K562 (cell line): ENCODE measurements around the gene MAP1LC3B. TPM values are rescaled to one million over a fixed set of nuclear protein-coding genes. Genes with fewer than 3 reads are reported as not detected.

Source experiments
- ATAC-seq: fragments of 200-7000 bp; cut with Tn5 transposase; 3 replicates; pipeline ENCODE4 v1.9.1; 2020; ENCODE audit warnings: moderate library complexity
- BruUV-seq: library from RNA; stranded (reverse); fragments of 400-500 nt; replicated peaks from 2 replicates; lab custom pipeline; 2021; lab: Mats Ljungman, UMichigan
- CTCF ChIA-PET: fragments of 300-600 bp; formaldehyde crosslinking; extraction: SDS; loops from one replicate; lab custom pipeline; 2021; ENCODE audit warnings: low intra/inter-chr PET ratio; lab: Yijun Ruan, JAX
- POLR2A ChIA-PET: fragments of 300-600, 350-650 bp; sonication (Branson Sonifier 250); formaldehyde crosslinking; extraction: SDS; loops from one replicate; lab custom pipeline; 2021; ENCODE audit warnings: antibody characterized with exemption, inconsistent platforms; lab: Yijun Ruan, JAX
- DNase-seq, 4 experiments: peaks; one replicate each; pipeline versions ENCODE4 v3.0.0 to v3.0.0-alpha.2; 2011 to 2018; ENCODE audit warnings: low spot score in 3 of 4, mixed read lengths in 3 of 4; ENCODE audit errors: extremely low read depth in 1 of 4
- FAIRE-seq: peaks from 2 replicates; lab custom pipeline; 2011; peaks lifted over from hg19 to GRCh38; lab: Jason Lieb, UNC
- H2AFZ ChIP-seq: 2 replicates; pipeline ENCODE4 v1.6.0; 2011; ENCODE audit warnings: low read depth, low read length, control low read depth, inconsistent platforms
- H3K27ac ChIP-seq: fragments of 200-600 bp; 3 replicates; pipeline ENCODE4 v1.8.0; 2011; ENCODE audit warnings: low read depth, mild to moderate bottlenecking, control low read depth, inconsistent platforms, low read length, moderate library complexity, mixed read lengths; ENCODE audit errors: extremely low read depth
- H3K27me3 ChIP-seq, 2 experiments: fragments of 300-600 bp in 1 of 2; 2 replicates in 1 of 2; 3 replicates in 1 of 2; pipeline versions ENCODE4 v1.6.0 to v1.8.0; 2011; ENCODE audit warnings: inconsistent platforms in 2 of 2, low read length in 2 of 2, mild to moderate bottlenecking in 1 of 2, mixed read lengths in 1 of 2, moderate library complexity in 1 of 2; ENCODE audit not compliant: control insufficient read depth in 2 of 2, insufficient read depth in 2 of 2
- H3K36me3 ChIP-seq: fragments of 300-600 bp; 3 replicates; pipeline ENCODE4 v1.8.0; 2011; ENCODE audit warnings: mild to moderate bottlenecking, low read length, inconsistent platforms; ENCODE audit not compliant: control insufficient read depth, insufficient read depth
- H3K4me1 ChIP-seq, 2 experiments: fragments of 200-600 bp in 1 of 2; replicated peaks in 1 of 2; 2 replicates in 1 of 2; 3 replicates in 1 of 2; pipeline versions ENCODE4 v1.5.1 to v1.8.0; 2011; ENCODE audit warnings: inconsistent platforms in 2 of 2, low read length in 2 of 2, mild to moderate bottlenecking in 1 of 2, mixed read lengths in 1 of 2, moderate library complexity in 1 of 2; ENCODE audit not compliant: control insufficient read depth in 2 of 2, insufficient read depth in 2 of 2
- H3K4me2 ChIP-seq: 2 replicates; pipeline ENCODE4 v1.6.1; 2011; ENCODE audit warnings: low read length, control low read depth, inconsistent platforms, mixed read lengths; ENCODE audit not compliant: insufficient read depth
- H3K4me3 ChIP-seq: fragments of 200-600 bp; sonication (generic), shearing (Covaris generic); 2 replicates; pipeline ENCODE4 v1.5.1; 2016; ENCODE audit warnings: control low read depth, inconsistent platforms
- H3K79me2 ChIP-seq: fragments of 200-600 bp; 3 replicates; pipeline ENCODE4 v1.8.0; 2011; ENCODE audit warnings: low read length, inconsistent platforms; ENCODE audit not compliant: control insufficient read depth, insufficient read depth
- H3K9ac ChIP-seq, 2 experiments: 2 replicates each; pipeline versions ENCODE4 v1.6.0 to v1.6.1; 2011; ENCODE audit warnings: low read depth in 2 of 2, low read length in 2 of 2, control low read depth in 1 of 2, inconsistent platforms in 1 of 2, mild to moderate bottlenecking in 1 of 2, mixed read lengths in 1 of 2; ENCODE audit not compliant: insufficient read depth in 1 of 2
- H3K9me1 ChIP-seq: one replicate; pipeline ENCODE4 v1.6.0; 2011; ENCODE audit warnings: inconsistent platforms, mild to moderate bottlenecking, low read length, moderate library complexity; ENCODE audit not compliant: control insufficient read depth, insufficient read depth
- H3K9me3 ChIP-seq: replicated peaks from 2 replicates; pipeline ENCODE4 v1.5.1; 2011; ENCODE audit warnings: low read depth, low read length, inconsistent platforms; ENCODE audit not compliant: control insufficient read depth, insufficient read depth
- H4K20me1 ChIP-seq: replicated peaks from 2 replicates; pipeline ENCODE4 v1.6.1; 2011; ENCODE audit warnings: low read length, inconsistent platforms, mixed read lengths; ENCODE audit not compliant: control insufficient read depth, insufficient read depth
- ELK3 ChIP-seq: fragments of 450-650 bp; formaldehyde crosslinking; IDR thresholded peaks from 2 replicates; pipeline ENCODE4 v1.4.0; 2020; ENCODE audit warnings: mild to moderate bottlenecking
- KAT2B ChIP-seq: IDR thresholded peaks from one replicate; pipeline ENCODE4 v1.6.1; 2012; ENCODE audit warnings: low read depth, mild to moderate bottlenecking, control low read depth, inconsistent platforms, low read length, moderate library complexity
- PRMT5 ChIP-seq: sonication (generic); formaldehyde crosslinking; IDR thresholded peaks from 2 replicates; pipeline ENCODE4 v1.5.0; 2020; ENCODE audit warnings: missing genetic modification reagents
- RERE ChIP-seq: sonication (generic); formaldehyde crosslinking; IDR thresholded peaks from 2 replicates; pipeline ENCODE4 v1.8.0; 2023; ENCODE audit warnings: missing genetic modification reagents, mild to moderate bottlenecking, borderline replicate concordance
- SNIP1 ChIP-seq: fragments of 450-650 bp; IDR thresholded peaks from 2 replicates; pipeline ENCODE4 v1.7.1; 2017; ENCODE audit warnings: low read depth, mild to moderate bottlenecking
- TFAP4 ChIP-seq: sonication (generic); formaldehyde crosslinking; IDR thresholded peaks from 2 replicates; pipeline ENCODE4 v1.8.0; 2022; ENCODE audit warnings: missing genetic modification reagents, mild to moderate bottlenecking, moderate library complexity, borderline replicate concordance
- ZFP91 ChIP-seq: sonication (generic); formaldehyde crosslinking; IDR thresholded peaks from 2 replicates; pipeline ENCODE4 v1.8.0; 2022; ENCODE audit warnings: mild to moderate bottlenecking, missing genetic modification reagents
- ZNF212 ChIP-seq: fragments of 450-650 bp; formaldehyde crosslinking; IDR thresholded peaks from 2 replicates; pipeline ENCODE4 v1.4.0; 2020; ENCODE audit warnings: mild to moderate bottlenecking
- ZNF830 ChIP-seq: fragments of 250-450 bp; sonication (Bioruptor Pico); IDR thresholded peaks from 2 replicates; pipeline ENCODE4 v1.5.0; 2021; ENCODE audit warnings: mild to moderate bottlenecking
- WGBS: fragments of 100-300 bp; shearing (Covaris generic); methylation state at CpG from one replicate; pipeline ENCODE4 v1.1.6; 2016; ENCODE audit warnings: low coverage, mixed read lengths; ENCODE audit not compliant: insufficient coverage; ENCODE audit errors: missing lambda C conversion rate; 5-methylcytosine and 5-hydroxymethylcytosine counted together
- in situ Hi-C: fragments of 300-500 bp; cut with MboI; formaldehyde crosslinking; loops from 4 replicates; pipeline ENCODE4 v1.15.0; 2018; ENCODE audit warnings: inconsistent platforms, mixed read lengths
- intact Hi-C: fragments of 100-400 bp; cut with micrococcal nuclease; formaldehyde crosslinking; loops from 2 replicates; pipeline ENCODE4 v1.14.2; 2022
- polyA plus RNA-seq, 8 experiments: library from polyadenylated mRNA; depleted of rRNA in 4 of 8; stranded (reverse) in 5 of 8; unstranded in 3 of 8; fragments of >200 nt; fragmentation: Nextera tagmentation in 2 of 8; fragmentation: Illumina TruSeq in 1 of 8; extraction: Ambion mirVana in 2 of 8; extraction: Trizol in 1 of 8; gene quantifications; 2 replicates each; pipeline versions ENCODE4 v1.2.1 to v1.2.3, GENCODE V29; 2011 to 2014; ENCODE audit warnings: inconsistent platforms in 1 of 8, missing spikeins in 1 of 8
- total RNA-seq, 7 experiments: library from RNA; depleted of rRNA in 6 of 7; stranded (reverse); fragments of >200 nt in 6 of 7; fragmentation: Illumina TruSeq in 2 of 7; extraction: Trizol in 2 of 7; gene quantifications; 2 replicates each; pipeline versions ENCODE4 v1.2.1 to v1.2.3, GENCODE V29; 2011 to 2021; ENCODE audit warnings: low replicate concordance in 1 of 7

MAP1LC3B gene
- total and polyA plus RNA-seq, 9 of the 15 experiments (the other 6 are each of a cell fraction or from before 2014, with no cell fraction given) = 16.0 to 81.5 (median 36.7) TPM

- no peak overlapping the region for H2AFZ ChIP-seq
- H3K9me1 ChIP-seq = no peaks in the 10 kb centered on the region
- no peak for DNase-seq
- no peak overlapping the region for H3K4me3 ChIP-seq
- no peaks in the 10 kb centered on the region for H3K79me2 ChIP-seq
- H3K27ac ChIP-seq = no peak overlapping the region
- no peaks in the 10 kb centered on the region for H3K9me3 ChIP-seq
- no peak overlapping the region for H3K4me2 ChIP-seq
- ChIA-PET POLR2A (interaction anchor here (1.3 kb wide), 2 partner anchors 9 to 16 kb away, joined by 3 read pairs; no protein-coding TSS in a partner anchor), CTCF (no interaction called here)
- H3K9ac ChIP-seq = no peak overlapping the region
- in situ Hi-C loops (no loop called here), intact Hi-C loops (no loop called here)
- no peaks in the 10 kb centered on the region for H3K27me3 ChIP-seq
- whole genome bisulfite sequencing = 86% methylated on average over 8 of the region's 8 CpGs
- no peak for FAIRE-seq
- H4K20me1 ChIP-seq = no peaks in the 10 kb centered on the region
- BruUV-seq = no TSS peak
- H3K36me3 ChIP-seq = peaks cover 13% of the 10 kb centered on the region; the same call in 1 of the 3 replicates
- ATAC-seq = no peak
- peaks cover 0 to 3% of the 10 kb centered on the region in 2 experiments; a peak in 1 of 5 replicates for H3K4me1 ChIP-seq
- TF ChIP-seq ZFP91 (CRISPR knock-in tag) (no peak), ZNF830 (CRISPR knock-in tag) (no peak), KAT2B (no peak), SNIP1 (no peak), ELK3 (no peak), TFAP4 (no peak), PRMT5 (CRISPR knock-in tag) (no peak), ZNF212 (CRISPR knock-in tag) (no peak), RERE (CRISPR knock-in tag) (no peak)
Measured at GRCh38 chr16:87443016-87443415, 50.9 kb downstream of the MAP1LC3B start.
